Cardiac fibroblast (primary cell): Measurements from ENCODE around the gene GPATCH2.
"Not testable (repeated sequence)": the region's sequence is repeated elsewhere in the genome, so short reads cannot be mapped to it uniquely, and the experiment has no call there.

Experiments used
- DNase-seq, 2 donors: peaks; one replicate each; pipeline versions ENCODE4 v3.0.0 to v3.0.0-alpha.2; 2010; ENCODE audit warnings: low read depth in 2 of 2
- H3K4me3 ChIP-seq, 2 donors: replicated peaks in 1 of 2; 1 replicate in 1 of 2; 2 replicates in 1 of 2; pipeline ENCODE4 v1.5.1; 2011; ENCODE audit warnings: low read depth in 2 of 2, low read length in 2 of 2, mild to moderate bottlenecking in 2 of 2, moderate library complexity in 1 of 2
- TF ChIP-seq, protein P1 (sequence below): IDR thresholded peaks from one replicate; pipeline ENCODE4 v1.5.1; 2011; ENCODE audit warnings: low read depth, mild to moderate bottlenecking, low read length, inconsistent platforms

GPATCH2 gene

DNA sequence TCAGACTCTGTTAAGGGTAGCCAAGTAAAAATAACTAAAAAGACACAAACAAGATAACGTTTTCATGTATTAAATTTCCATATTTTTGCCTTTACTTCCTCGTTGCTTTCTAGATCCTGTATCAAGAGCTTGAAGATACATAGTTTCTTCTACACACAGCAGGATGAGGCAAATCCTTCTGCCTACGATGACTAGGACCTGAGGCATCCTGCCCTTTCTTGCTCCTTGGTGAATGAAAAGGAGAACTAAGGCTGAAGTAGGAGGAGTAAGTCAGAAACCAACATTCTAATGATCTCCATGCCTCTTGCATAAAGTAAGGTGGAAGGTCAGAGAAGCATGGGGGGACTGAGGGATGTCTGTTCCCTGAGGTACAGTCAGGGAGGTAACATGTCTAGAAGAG lies 102.6 kb downstream of the GPATCH2 start:
- H3K4me3 ChIP-seq: no peak overlapping the region
- DNase-seq: peak; percentile 20 to 74
- TF ChIP-seq, protein P1, sequence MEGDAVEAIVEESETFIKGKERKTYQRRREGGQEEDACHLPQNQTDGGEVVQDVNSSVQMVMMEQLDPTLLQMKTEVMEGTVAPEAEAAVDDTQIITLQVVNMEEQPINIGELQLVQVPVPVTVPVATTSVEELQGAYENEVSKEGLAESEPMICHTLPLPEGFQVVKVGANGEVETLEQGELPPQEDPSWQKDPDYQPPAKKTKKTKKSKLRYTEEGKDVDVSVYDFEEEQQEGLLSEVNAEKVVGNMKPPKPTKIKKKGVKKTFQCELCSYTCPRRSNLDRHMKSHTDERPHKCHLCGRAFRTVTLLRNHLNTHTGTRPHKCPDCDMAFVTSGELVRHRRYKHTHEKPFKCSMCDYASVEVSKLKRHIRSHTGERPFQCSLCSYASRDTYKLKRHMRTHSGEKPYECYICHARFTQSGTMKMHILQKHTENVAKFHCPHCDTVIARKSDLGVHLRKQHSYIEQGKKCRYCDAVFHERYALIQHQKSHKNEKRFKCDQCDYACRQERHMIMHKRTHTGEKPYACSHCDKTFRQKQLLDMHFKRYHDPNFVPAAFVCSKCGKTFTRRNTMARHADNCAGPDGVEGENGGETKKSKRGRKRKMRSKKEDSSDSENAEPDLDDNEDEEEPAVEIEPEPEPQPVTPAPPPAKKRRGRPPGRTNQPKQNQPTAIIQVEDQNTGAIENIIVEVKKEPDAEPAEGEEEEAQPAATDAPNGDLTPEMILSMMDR: no peak

DNA sequence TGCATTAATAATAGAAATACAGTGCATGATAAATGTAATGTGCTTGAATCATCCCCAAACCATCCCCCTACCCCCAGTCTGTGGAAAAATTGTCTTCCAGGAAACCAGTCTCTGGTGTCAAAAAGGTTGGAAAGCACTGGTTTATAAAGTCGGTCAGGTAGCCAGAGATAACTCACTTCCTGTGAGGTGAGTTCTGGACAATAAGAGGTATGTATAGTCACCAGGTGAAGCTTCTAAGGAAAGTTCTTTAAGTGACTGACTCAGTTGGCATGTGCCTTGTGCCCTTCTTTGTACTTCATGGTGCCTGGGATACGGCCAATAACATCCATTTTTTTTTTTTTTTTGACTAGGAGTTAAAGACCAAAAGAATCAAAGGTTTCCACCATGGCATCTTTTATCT lies 103.7 kb downstream of the GPATCH2 start:
- TF ChIP-seq, protein P1: no peak
- DNase-seq: no peak
- H3K4me3 ChIP-seq: no peak overlapping the region

DNA sequence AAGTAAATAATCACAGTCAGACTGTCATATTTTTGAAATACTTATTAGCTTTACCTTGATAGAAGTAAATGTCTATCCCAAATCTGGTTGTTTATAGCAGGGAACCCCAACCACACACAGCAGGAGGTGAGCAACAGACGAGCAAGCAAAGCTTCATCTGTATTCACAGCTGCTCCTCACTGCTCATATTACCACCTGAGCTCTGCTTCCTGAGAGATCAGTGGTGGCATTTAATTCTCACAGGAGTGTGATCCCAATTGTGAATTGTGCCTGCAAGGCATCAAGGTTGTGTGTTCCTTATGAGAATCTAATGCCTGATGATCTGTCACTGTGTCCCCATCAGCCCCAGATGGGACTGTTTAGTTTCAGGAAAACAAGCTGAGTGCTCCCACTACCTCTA lies 104.3 kb downstream of the GPATCH2 start:
- DNase-seq: peak in 1 of 2 donors; percentile 5
- TF ChIP-seq, protein P1: no peak
- no peak overlapping the region for H3K4me3 ChIP-seq

DNA sequence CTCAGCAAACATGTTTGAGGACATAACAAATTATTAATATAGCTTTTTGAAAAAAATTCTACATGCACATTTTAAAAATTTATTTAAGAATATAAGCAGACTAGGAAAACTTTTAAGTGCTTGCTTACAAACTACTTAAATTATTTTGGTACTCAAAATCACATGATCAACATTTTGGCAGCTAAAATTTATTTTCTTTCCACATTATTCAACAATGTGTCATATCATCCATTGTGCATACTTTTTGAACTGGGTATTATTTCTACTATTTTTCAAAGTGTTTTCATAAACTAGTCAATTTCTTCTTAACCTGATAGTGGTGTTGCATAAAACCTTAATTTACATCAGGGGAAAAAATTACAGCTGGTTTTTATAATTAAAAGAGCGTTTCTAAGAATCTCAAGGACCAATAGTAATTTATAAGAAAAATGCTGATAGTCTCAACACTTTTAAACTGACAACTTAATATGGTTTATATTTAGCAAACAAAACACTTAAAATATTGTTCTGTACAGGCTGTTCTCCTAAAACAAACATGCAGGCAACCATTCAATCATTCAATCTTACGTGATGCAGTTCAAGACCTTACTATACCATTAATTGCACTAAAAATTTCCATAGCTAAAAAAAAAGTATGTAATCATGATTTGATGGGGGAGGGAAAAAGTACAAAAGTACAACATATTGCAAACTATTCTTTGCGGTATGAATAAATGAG lies 105.0 kb downstream of the GPATCH2 start:
- TF ChIP-seq, protein P1: no peak
- DNase-seq: peak; percentile 60 to 67
- H3K4me3 ChIP-seq: peak overlapping the region in 1 of 2 donors; percentile 14

GRCh38 chr1:217524787-217525520 lies 105.9 kb downstream of the GPATCH2 start:
- TF ChIP-seq, protein P1: no peak
- H3K4me3 ChIP-seq: no peak overlapping the region
- peak; percentile 55 to 56 for DNase-seq

DNA sequence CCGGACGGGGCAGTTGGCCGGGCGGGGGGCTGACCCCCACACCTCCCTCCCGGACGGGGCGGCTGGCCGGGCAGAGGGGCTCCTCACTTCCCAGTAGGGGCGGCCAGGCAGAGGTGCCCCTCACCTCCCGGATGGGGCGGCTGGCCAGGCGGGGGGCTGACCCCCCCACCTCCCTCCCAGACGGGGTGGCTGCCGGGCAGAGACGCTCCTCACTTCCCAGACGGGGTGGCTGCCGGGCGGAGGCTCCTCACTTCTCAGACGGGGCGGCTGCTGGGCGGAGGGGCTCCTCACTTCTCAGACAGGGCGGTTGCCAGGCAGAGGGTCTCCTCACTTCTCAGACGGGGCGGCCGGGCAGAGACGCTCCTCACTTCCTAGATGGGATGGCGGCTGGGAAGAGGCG lies 107.0 kb downstream of the GPATCH2 start:
- DNase-seq, H3K4me3 ChIP-seq: not testable (repeated sequence)

DNA sequence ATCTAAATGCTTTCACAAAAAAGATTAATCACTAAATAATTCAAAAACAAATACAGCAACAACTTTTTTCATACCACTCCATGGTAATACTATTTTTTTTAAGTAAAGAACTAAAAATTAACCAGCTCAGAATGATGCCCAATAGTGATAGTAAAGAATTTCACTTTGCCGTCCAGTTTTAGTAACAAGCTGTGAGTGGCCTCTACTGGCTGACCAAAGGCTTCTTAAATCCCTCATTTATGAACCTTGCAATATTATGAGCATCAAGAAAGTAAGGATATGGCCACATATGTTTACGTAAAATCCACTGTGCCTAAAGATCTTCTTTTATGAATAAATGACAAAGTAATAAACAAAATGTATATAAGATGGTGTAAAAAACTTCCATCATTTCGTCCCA lies 108.6 kb downstream of the GPATCH2 start:
- no peak overlapping the region for H3K4me3 ChIP-seq
- DNase-seq: peak in 1 of 2 donors; percentile 22
- TF ChIP-seq, protein P1: no peak
